HG02763 (cell line): ENCODE results near the gene USP11.

Experiments used
- ATAC-seq: cut with Tn5 transposase; IDR thresholded peaks from one replicate; pipeline ENCODE4 v1.9.1; 2021; ENCODE audit warnings: mild to moderate bottlenecking, moderate library complexity; ENCODE audit not compliant: unreplicated experiment

The USP11 gene

GRCh38 chrX:47232803-47233332 lies at the start of gene USP11:
Gene USP11 (plus strand): TSS chrX:47233009. CDS start chrX:47233044, 35 bp downstream.
- no peak for ATAC-seq

GRCh38 chrX:47184486-47184885 lies 48.3 kb upstream of the USP11 start:
- ATAC-seq, result no peak

GRCh38 chrX:47185241-47185640 lies 47.6 kb upstream of the USP11 start:
- ATAC-seq, result no peak

- ATAC-seq, result no peak
These were observed 46.6 kb upstream of the USP11 start for GRCh38 chrX:47186096-47186740.

- ATAC-seq, result no peak
These were observed 45.6 kb upstream of the USP11 start for GRCh38 chrX:47187106-47187677.

GRCh38 chrX:47189906-47190305 lies 42.9 kb upstream of the USP11 start:
- no peak for ATAC-seq

- ATAC-seq, result peak; percentile 41
These were observed 42.2 kb upstream of the USP11 start for GRCh38 chrX:47190445-47191269.

- no peak for ATAC-seq
These were observed 41.5 kb upstream of the USP11 start for GRCh38 chrX:47191331-47191730.

GRCh38 chrX:47191806-47192401 lies 40.9 kb upstream of the USP11 start:
- no peak for ATAC-seq

- peak; percentile 82 for ATAC-seq
These were observed 39.2 kb upstream of the USP11 start, which contains the start of gene UBA1 for GRCh38 chrX:47193475-47194193. Gene UBA1 (plus strand): TSS chrX:47193829. CDS start chrX:47198803, 4,974 bp downstream.

- no peak for ATAC-seq
These were observed 38.5 kb upstream of the USP11 start for GRCh38 chrX:47194194-47194787.

GRCh38 chrX:47196098-47196497 lies 36.7 kb upstream of the USP11 start:
- ATAC-seq, result no peak

- ATAC-seq, result no peak
These were observed 35.3 kb upstream of the USP11 start for GRCh38 chrX:47197526-47197925.

GRCh38 chrX:47198026-47198686 lies 34.7 kb upstream of the USP11 start:
- ATAC-seq, result no peak

- ATAC-seq, result no peak
These were observed 34.1 kb upstream of the USP11 start for GRCh38 chrX:47198687-47199080.

GRCh38 chrX:47199286-47199685 lies 33.5 kb upstream of the USP11 start:
- no peak for ATAC-seq

- ATAC-seq, result no peak
These were observed 32.2 kb upstream of the USP11 start for GRCh38 chrX:47200385-47201150.

GRCh38 chrX:47201345-47201944 lies 31.4 kb upstream of the USP11 start:
- ATAC-seq, result no peak
